GM19351 (cell line): Measurements from ENCODE around the gene NFIB.

Experiments used
- ATAC-seq: cut with Tn5 transposase; IDR thresholded peaks from one replicate; pipeline ENCODE4 v1.9.1; 2021; ENCODE audit warnings: mild to moderate bottlenecking, moderate library complexity; ENCODE audit not compliant: unreplicated experiment

The NFIB gene

DNA sequence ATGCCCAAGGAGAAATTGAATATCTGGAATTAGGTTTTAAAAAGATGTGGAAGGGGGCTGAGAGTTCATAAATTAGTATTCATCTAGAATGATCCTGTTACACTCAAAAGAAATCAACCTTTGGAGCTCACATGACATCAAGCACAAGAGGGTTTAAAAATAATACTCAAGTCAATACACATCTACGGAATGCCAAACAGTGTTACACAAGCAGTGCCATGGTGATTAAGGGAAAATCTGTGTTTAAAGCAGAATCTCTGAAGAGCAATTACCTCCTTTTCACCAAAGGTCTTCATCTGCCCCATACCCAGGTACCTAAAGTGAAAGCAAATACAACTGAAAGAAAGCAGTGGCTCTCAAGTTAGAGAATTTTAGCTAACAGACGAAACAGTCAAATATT lies 261.6 kb downstream of the NFIB start:
- ATAC-seq, result no peak

DNA sequence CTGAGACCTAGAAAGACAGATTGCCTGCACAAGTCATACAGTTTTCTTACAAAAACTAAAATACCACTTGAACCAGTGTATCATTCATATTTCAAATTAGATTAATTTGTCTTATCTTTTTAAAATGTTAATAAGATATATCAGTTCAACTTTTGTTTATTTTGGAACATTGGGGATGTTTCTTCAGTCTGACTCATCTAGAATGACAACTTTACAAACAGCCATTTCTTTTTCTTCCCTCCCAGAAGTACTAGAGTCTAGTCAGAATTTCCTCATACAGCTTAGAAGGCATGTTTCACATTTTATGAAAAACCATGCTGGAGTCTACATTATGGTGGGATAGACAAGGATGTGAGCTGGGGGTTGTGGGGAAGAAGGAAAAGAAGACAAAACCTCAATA lies 262.5 kb downstream of the NFIB start:
- ATAC-seq, result no peak

DNA sequence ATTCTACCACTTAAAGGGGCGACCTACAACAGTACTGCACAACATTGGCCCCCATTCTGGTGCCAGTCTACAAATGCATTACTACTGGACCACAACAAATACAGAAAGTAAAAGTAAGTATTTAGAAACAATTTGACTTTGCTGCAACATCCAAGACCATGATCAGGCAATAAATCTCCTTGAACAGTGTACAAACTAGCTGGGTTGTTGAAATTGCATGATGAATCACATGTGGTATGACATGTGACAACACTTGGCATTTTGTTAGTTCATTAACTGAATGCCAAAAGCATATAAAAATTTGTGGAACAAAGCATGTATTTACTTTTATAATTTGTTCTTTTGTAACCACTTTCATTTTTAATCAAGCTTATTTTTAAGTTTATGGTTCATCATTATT lies 270.5 kb downstream of the NFIB start:
- no peak for ATAC-seq

DNA sequence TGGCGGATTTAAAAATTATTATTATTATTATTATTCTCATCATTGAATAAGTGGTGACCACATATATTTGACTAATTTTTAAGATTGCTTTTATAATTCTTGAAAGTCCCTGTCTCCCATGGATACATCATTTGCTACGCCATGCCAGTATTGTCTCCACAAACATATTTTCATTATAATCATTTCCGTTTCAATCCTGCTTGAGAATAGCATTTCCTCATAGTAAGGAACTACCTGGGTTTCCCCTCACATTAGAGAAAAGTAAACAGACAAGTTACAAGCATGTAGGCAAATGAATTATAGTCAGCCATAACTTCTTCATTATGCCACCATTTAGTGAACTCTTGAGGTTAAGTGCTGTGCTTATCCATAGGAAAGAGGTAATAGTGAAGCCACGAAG lies 276.6 kb downstream of the NFIB start:
- no peak for ATAC-seq

DNA sequence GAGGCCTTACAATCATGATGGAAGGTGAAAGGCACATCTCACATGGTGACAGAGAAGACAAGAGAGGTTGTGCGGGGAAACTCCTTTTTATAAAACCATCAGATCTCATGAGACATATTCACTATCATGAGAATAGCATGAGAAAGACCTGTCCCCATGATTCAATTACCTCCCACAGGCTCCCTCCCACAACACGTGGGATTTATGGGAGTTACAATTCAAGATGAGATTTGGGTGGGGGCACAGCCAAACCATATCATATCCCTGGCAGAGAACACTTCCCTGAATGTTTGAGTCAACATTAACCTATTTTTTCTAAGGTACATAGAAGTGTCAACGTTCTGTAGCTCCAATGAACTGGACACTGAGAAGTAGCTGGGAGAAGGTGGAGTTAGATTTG lies 280.9 kb downstream of the NFIB start:
- ATAC-seq, result no peak
